ENCODE measurements around the gene THBS3. TPM values are rescaled to one million over a fixed set of nuclear protein-coding genes. Genes with fewer than 3 reads are reported as not detected.
A peak's percentile ranks its signal among the peaks of the same experiment; 100 is the strongest.
"Not testable (repeated sequence)": the region's sequence is repeated elsewhere in the genome, so short reads cannot be mapped to it uniquely, and the experiment has no call there.

Gene THBS3
- total and polyA plus RNA-seq, 5 donors: 16.5 to 33.4 (median 19.6) TPM

- intact Hi-C loops (cut with DNase I): loop anchor here in 2 of 4 donors (10.0 kb wide), 1 partner anchor 46 kb away; the partner anchor contains the start of genes KRTCAP2 (in 2 of the 2) and TRIM46 (in 2 of the 2)
- H3K4me3 ChIP-seq (ENCODE audit: low read length); H3K9me3 ChIP-seq (ENCODE audit: control insufficient read depth, low read length); H3K4me1 ChIP-seq (ENCODE audit: control insufficient read depth, insufficient read depth, low read length); H3K27me3 ChIP-seq (ENCODE audit: control insufficient read depth, insufficient read depth); H3K27ac ChIP-seq (ENCODE audit: low read length); DNase-seq; ATAC-seq: not testable (repeated sequence)
- WGBS: 84% methylated on average over 10 of the region's 10 CpGs
These were observed 12.7 kb upstream of the THBS3 start for GRCh38 chr1:155220211-155220965.

GRCh38 chr1:155219592-155220031 lies 11.9 kb upstream of the THBS3 start:
- intact Hi-C loops (cut with DNase I): loop anchor here in 2 of 4 donors (10.0 kb wide), 1 partner anchor 45 kb away; the partner anchor contains the start of genes KRTCAP2 (in 2 of the 2) and TRIM46 (in 2 of the 2)
- WGBS: 7% methylated on average over 1 of the region's 1 CpG
- ATAC-seq: peak in 1 of 2 donors; percentile 56

GRCh38 chr1:155218854-155219591 lies 11.3 kb upstream of the THBS3 start:
- Histone ChIP-seq H3K27ac (ENCODE audit: low read length) (peak overlapping the region; percentile 27), H3K4me3 (ENCODE audit: low read length) (peak overlapping the region; percentile 34), H3K27me3 (ENCODE audit: control insufficient read depth, insufficient read depth) (no peaks in the 10 kb centered on the region), H3K9me3 (ENCODE audit: control insufficient read depth, low read length) (peaks cover 5% of the 10 kb centered on the region), H3K4me1 (ENCODE audit: control insufficient read depth, insufficient read depth, low read length) (no peaks in the 10 kb centered on the region)
- DNase-seq: no peak
- peak; percentile 58 to 71 for ATAC-seq
- intact Hi-C loops (cut with DNase I): no loop called here
- WGBS: 40% methylated on average over 7 of the region's 7 CpGs

More at GRCh38 chr1:155219592-155220031, 11.9 kb upstream of the THBS3 start:
- Histone ChIP-seq H3K9me3 (ENCODE audit: control insufficient read depth, low read length) (peaks cover 5% of the 10 kb centered on the region), H3K27me3 (ENCODE audit: control insufficient read depth, insufficient read depth) (no peaks in the 10 kb centered on the region), H3K4me3 (ENCODE audit: low read length) (peak overlapping the region; percentile 34), H3K27ac (ENCODE audit: low read length) (peak overlapping the region; percentile 27), H3K4me1 (ENCODE audit: control insufficient read depth, insufficient read depth, low read length) (no peaks in the 10 kb centered on the region)
- no peak for DNase-seq

GRCh38 chr1:155214702-155215101 lies 7.0 kb upstream of the THBS3 start:
- H3K4me3 ChIP-seq (ENCODE audit: low read length); H3K4me1 ChIP-seq (ENCODE audit: control insufficient read depth, insufficient read depth, low read length); ATAC-seq; H3K27ac ChIP-seq (ENCODE audit: low read length); DNase-seq; H3K9me3 ChIP-seq (ENCODE audit: control insufficient read depth, low read length); intact Hi-C loops (cut with DNase I); H3K27me3 ChIP-seq (ENCODE audit: control insufficient read depth, insufficient read depth): not testable (repeated sequence)
- WGBS: 74% methylated on average over 9 of the region's 10 CpGs

GRCh38 chr1:155212051-155212440 lies 4.3 kb upstream of the THBS3 start:
- H3K9me3 ChIP-seq (ENCODE audit: control insufficient read depth, low read length); H3K4me1 ChIP-seq (ENCODE audit: control insufficient read depth, insufficient read depth, low read length); H3K4me3 ChIP-seq (ENCODE audit: low read length); intact Hi-C loops (cut with DNase I); ATAC-seq; H3K27ac ChIP-seq (ENCODE audit: low read length); DNase-seq; H3K27me3 ChIP-seq (ENCODE audit: control insufficient read depth, insufficient read depth): not testable (repeated sequence)
- WGBS: 66% methylated on average over 7 of the region's 7 CpGs

GRCh38 chr1:155211381-155212050 lies 3.8 kb upstream of the THBS3 start:
- not testable (repeated sequence) for H3K27ac ChIP-seq (ENCODE audit: low read length); H3K9me3 ChIP-seq (ENCODE audit: control insufficient read depth, low read length); H3K27me3 ChIP-seq (ENCODE audit: control insufficient read depth, insufficient read depth); H3K4me1 ChIP-seq (ENCODE audit: control insufficient read depth, insufficient read depth, low read length); H3K4me3 ChIP-seq (ENCODE audit: low read length)
- 44% methylated on average over 13 of the region's 13 CpGs for WGBS
- DNase-seq: peak; percentile 83 to 88 (median 85)
- intact Hi-C loops (cut with DNase I): loop anchor here in 1 of 4 donors (2.0 kb wide), 1 partner anchor 17 kb away; no protein-coding TSS in a partner anchor
- peak in 1 of 2 donors; percentile 32 for ATAC-seq

- Histone ChIP-seq H3K27me3 (ENCODE audit: control insufficient read depth, insufficient read depth) (no peaks in the 10 kb centered on the region), H3K27ac (ENCODE audit: low read length) (peak overlapping the region; percentile 31), H3K4me3 (ENCODE audit: low read length) (no peak overlapping the region), H3K4me1 (ENCODE audit: control insufficient read depth, insufficient read depth, low read length) (peaks cover 5% of the 10 kb centered on the region), H3K9me3 (ENCODE audit: control insufficient read depth, low read length) (no peaks in the 10 kb centered on the region)
- ATAC-seq (no peak), DNase-seq (no peak)
- intact Hi-C loops (cut with DNase I): loop anchor here in 1 of 4 donors (2.0 kb wide), 1 partner anchor 18 kb away; no protein-coding TSS in a partner anchor
- 77% methylated on average over 4 of the region's 4 CpGs for WGBS
These were observed 2.8 kb upstream of the THBS3 start for GRCh38 chr1:155210314-155211104.

- peak overlapping the region; percentile 98 for H3K27ac ChIP-seq (ENCODE audit: low read length)
- WGBS: 4% methylated on average over 13 of the region's 13 CpGs
- intact Hi-C loops (cut with DNase I): no loop called here
- peak overlapping the region; percentile 88 for H3K4me3 ChIP-seq (ENCODE audit: low read length)
- DNase-seq (no peak), ATAC-seq (no peak)
- peaks cover 5% of the 10 kb centered on the region for H3K4me1 ChIP-seq (ENCODE audit: control insufficient read depth, insufficient read depth, low read length)
- no peaks in the 10 kb centered on the region for H3K9me3 ChIP-seq (ENCODE audit: control insufficient read depth, low read length)
- H3K27me3 ChIP-seq (ENCODE audit: control insufficient read depth, insufficient read depth): no peaks in the 10 kb centered on the region
These were observed 1.6 kb upstream of the THBS3 start for GRCh38 chr1:155209312-155209721.

GRCh38 chr1:155208541-155209311 lies 1.0 kb upstream of the THBS3 start, which contains the start of gene MTX1:
Gene MTX1, plus strand, starts transcription at chr1:155208695. Its CDS starts 110 bp downstream, at chr1:155208805.
- intact Hi-C loops (cut with DNase I): no loop called here
- Histone ChIP-seq H3K27me3 (ENCODE audit: control insufficient read depth, insufficient read depth) (no peaks in the 10 kb centered on the region), H3K4me3 (ENCODE audit: low read length) (peak within 1 kb of the TSS; percentile 88), H3K27ac (ENCODE audit: low read length) (peak within 1 kb of the TSS; percentile 100), H3K4me1 (ENCODE audit: control insufficient read depth, insufficient read depth, low read length) (peaks cover 5% of the 10 kb centered on the region), H3K9me3 (ENCODE audit: control insufficient read depth, low read length) (no peaks in the 10 kb centered on the region)
- peak; percentile 85 to 87 for ATAC-seq
- under 1% methylated on average over 64 of the region's 64 CpGs for WGBS
- peak; percentile 96 to 98 (median 98) for DNase-seq

All from right cardiac atrium (tissue), 5 donors.